Stimulated activated memory B cell treated with anti-CD40 and anti-IgM and Interleukin-4, amounts not matched to agents 10 μg/mL and 1 μg/mL and 100 μg/mL, for 72 hours (primary cell): ENCODE measurements around the gene CSNK1G1.
A peak's percentile ranks its signal among the peaks of the same experiment; 100 is the strongest.
"Not testable (repeated sequence)": the region's sequence is repeated elsewhere in the genome, so short reads cannot be mapped to it uniquely, and the experiment has no call there.

Experiments
- ATAC-seq: fragments of 150-1000 bp; cut with Tn5 transposase; 2 replicates; pipeline ENCODE4 v1.10.0; 2021
- H3K27ac Mint-ChIP-seq: one replicate; pipeline ENCODE4 v1.8.0; 2022; ENCODE audit warnings: mild to moderate bottlenecking, mixed read lengths
- H3K27me3 Mint-ChIP-seq: one replicate; pipeline ENCODE4 v1.8.0; 2022; ENCODE audit warnings: mixed read lengths
- H3K36me3 Mint-ChIP-seq: one replicate; pipeline ENCODE4 v1.8.0; 2022; ENCODE audit warnings: mixed read lengths
- H3K4me1 Mint-ChIP-seq: one replicate; pipeline ENCODE4 v1.8.0; 2022; ENCODE audit warnings: mixed read lengths
- H3K4me3 Mint-ChIP-seq: one replicate; pipeline ENCODE4 v1.8.0; 2022; ENCODE audit warnings: mild to moderate bottlenecking, moderate library complexity, mixed read lengths
- H3K9me3 Mint-ChIP-seq: one replicate; pipeline ENCODE4 v1.8.0; 2022; ENCODE audit warnings: mixed read lengths

CSNK1G1 gene

DNA sequence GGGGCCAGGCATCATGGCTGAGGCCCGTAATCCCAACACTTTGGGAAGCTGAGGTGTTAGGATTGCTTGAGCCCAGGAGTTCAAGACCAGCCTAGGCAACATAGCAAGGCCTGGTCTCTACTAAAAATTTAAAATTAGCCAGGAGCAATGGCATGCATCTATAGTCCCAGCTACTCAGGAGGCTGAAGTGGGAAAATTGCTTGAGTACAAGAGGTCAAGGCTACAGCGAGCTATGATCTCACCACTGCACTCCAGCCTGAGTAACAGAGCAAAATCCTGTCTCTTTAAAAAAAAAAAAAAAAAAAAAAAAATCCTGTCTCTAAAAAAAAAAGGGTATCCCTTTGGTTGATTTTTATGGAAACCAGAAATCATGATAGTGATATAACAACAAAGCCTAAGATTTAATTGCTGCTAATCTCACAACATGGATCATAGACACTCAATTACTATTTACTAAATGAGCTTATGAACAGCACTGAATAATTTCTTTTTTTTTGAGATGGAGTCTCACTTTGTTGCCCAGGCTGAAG lies 13.2 kb upstream of the CSNK1G1 start:
- no peaks in the 10 kb centered on the region for H3K4me1 Mint-ChIP-seq
- H3K9me3 Mint-ChIP-seq = no peaks in the 10 kb centered on the region
- no peaks in the 10 kb centered on the region for H3K27me3 Mint-ChIP-seq
- no peaks in the 10 kb centered on the region for H3K36me3 Mint-ChIP-seq
- H3K4me3 Mint-ChIP-seq = no peak overlapping the region
- ATAC-seq = no peak
- no peak overlapping the region for H3K27ac Mint-ChIP-seq

- no peak overlapping the region for H3K27ac Mint-ChIP-seq
- no peaks in the 10 kb centered on the region for H3K27me3 Mint-ChIP-seq
- no peaks in the 10 kb centered on the region for H3K36me3 Mint-ChIP-seq
- no peak overlapping the region for H3K4me3 Mint-ChIP-seq
- ATAC-seq = no peak
- no peaks in the 10 kb centered on the region for H3K9me3 Mint-ChIP-seq
- peaks cover 6% of the 10 kb centered on the region for H3K4me1 Mint-ChIP-seq
These were observed 5.3 kb upstream of the CSNK1G1 start for GRCh38 chr15:64361259-64361658.

GRCh38 chr15:64356710-64357040 lies 702 bp upstream of the CSNK1G1 start:
- no peak for ATAC-seq
- peaks cover 16% of the 10 kb centered on the region for H3K4me1 Mint-ChIP-seq
- H3K27ac Mint-ChIP-seq = peak overlapping the region; percentile 78
- H3K9me3 Mint-ChIP-seq = no peaks in the 10 kb centered on the region
- no peaks in the 10 kb centered on the region for H3K36me3 Mint-ChIP-seq
- H3K27me3 Mint-ChIP-seq = no peaks in the 10 kb centered on the region
- H3K4me3 Mint-ChIP-seq = peak overlapping the region; percentile 90

DNA sequence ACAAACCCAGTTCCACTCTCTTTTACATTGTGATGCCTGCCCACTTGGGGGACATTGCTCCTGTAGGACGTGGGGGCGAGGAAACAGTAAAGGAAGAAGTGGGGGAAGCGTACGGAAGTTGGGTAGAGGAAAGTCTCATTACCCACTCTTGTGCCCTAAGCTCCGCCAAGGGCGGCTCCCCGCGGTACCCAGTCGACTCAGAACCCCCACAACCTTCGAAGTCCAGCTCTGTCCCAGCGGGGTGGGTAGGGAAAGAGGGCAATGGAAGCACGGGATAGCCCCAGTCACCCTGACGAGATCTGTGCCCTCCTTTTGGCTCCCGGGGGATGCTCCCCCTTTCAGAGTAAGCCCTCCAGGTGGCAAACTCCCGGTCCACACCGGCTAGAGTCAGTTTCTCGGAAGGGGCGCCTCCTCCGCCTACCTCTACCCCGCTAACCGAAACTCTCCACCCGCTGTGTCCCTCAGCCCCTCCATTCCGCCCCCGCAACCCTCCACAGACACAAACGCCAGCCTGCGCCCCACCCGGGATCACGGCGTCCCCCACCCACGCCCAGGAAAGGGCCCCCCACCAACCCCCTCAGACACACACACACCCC lies 527 bp downstream of the CSNK1G1 start:
- Mint-ChIP-seq H3K4me3 (peak overlapping the region; percentile 90), H3K4me1 (peaks cover 16% of the 10 kb centered on the region), H3K27ac (peak overlapping the region; percentile 78), H3K27me3 (no peaks in the 10 kb centered on the region), H3K36me3 (no peaks in the 10 kb centered on the region), H3K9me3 (no peaks in the 10 kb centered on the region)
- peak; percentile 53 for ATAC-seq

GRCh38 chr15:64354688-64355344 lies 1.2 kb downstream of the CSNK1G1 start:
- Mint-ChIP-seq H3K4me3 (peak overlapping the region; percentile 90), H3K27me3 (no peaks in the 10 kb centered on the region), H3K9me3 (no peaks in the 10 kb centered on the region), H3K4me1 (peaks cover 16% of the 10 kb centered on the region), H3K36me3 (no peaks in the 10 kb centered on the region), H3K27ac (peak overlapping the region; percentile 78)
- no peak for ATAC-seq

DNA sequence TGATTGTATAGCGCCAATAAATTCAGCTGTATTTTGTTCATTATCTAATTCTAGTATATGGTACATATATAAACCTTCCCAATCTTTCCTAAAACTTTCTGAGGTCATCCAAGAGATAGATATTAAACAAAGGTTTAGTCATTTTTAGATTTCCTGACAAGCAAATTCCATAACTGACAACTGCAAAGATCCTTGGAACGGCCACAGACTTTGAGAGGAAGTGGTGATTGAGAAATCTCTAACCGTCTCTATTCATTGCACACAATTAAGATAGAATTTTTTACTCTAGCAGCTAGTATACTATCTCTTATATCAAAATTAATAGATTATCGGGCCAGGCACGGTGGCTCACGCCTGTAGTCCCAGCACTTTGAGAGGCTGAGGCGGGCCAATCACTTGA lies 4.7 kb downstream of the CSNK1G1 start:
- no peaks in the 10 kb centered on the region for H3K27me3 Mint-ChIP-seq
- no peak for ATAC-seq
- no peaks in the 10 kb centered on the region for H3K9me3 Mint-ChIP-seq
- H3K27ac Mint-ChIP-seq = no peak overlapping the region
- H3K4me3 Mint-ChIP-seq = no peak overlapping the region
- H3K36me3 Mint-ChIP-seq = peaks cover 30% of the 10 kb centered on the region
- H3K4me1 Mint-ChIP-seq = peaks cover 20% of the 10 kb centered on the region

DNA sequence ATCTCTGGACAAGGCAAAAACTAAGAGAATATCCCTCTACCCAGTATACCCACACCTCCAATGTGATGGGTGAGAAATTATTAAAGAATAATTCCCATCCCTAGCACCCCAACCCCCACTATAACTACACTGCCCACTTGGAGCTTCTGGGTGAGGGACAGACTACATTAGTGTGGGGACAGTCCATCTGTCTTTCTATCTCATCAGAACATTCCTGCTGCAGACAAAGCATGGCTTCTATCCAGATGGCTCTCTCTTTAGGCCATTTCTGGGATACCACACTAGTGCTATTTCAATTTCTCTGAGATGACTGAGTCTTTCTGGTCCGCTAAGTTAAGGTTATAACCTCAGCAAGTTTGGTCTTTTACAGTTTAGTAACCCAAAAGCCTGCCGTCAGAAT lies 6.6 kb downstream of the CSNK1G1 start:
- Mint-ChIP-seq H3K9me3 (no peaks in the 10 kb centered on the region), H3K4me3 (no peak overlapping the region), H3K4me1 (peaks cover 9% of the 10 kb centered on the region), H3K27me3 (no peaks in the 10 kb centered on the region), H3K36me3 (peaks cover 30% of the 10 kb centered on the region), H3K27ac (no peak overlapping the region)
- no peak for ATAC-seq

GRCh38 chr15:64348455-64348854 lies 7.5 kb downstream of the CSNK1G1 start:
- Mint-ChIP-seq H3K36me3 (peaks cover 33% of the 10 kb centered on the region), H3K27me3 (no peaks in the 10 kb centered on the region), H3K4me3 (no peak overlapping the region), H3K9me3 (no peaks in the 10 kb centered on the region), H3K27ac (no peak overlapping the region), H3K4me1 (peaks cover 10% of the 10 kb centered on the region)
- no peak for ATAC-seq

DNA sequence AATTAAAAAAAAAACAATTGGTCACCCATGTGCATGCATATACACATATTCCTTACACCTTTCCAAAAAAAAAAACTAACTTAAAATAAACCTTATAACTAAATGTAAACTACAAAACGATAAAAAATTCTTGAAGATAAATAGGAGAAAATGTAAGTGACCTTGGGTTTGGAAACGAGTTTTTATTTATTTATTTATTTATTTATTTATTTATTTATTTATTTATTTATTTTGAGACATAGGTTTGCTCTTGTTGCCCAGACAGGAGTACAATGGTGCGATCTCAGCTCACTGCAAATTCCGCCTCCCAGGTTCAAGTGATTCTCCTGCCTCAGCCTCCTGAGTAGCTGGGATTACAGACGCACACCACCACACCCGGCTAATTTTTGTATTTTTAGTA lies 9.7 kb downstream of the CSNK1G1 start:
- H3K27me3 Mint-ChIP-seq, H3K9me3 Mint-ChIP-seq, H3K27ac Mint-ChIP-seq, H3K4me3 Mint-ChIP-seq, ATAC-seq: not testable (repeated sequence)
- H3K36me3 Mint-ChIP-seq = peaks cover 52% of the 10 kb centered on the region
- H3K4me1 Mint-ChIP-seq = peaks cover 15% of the 10 kb centered on the region

DNA sequence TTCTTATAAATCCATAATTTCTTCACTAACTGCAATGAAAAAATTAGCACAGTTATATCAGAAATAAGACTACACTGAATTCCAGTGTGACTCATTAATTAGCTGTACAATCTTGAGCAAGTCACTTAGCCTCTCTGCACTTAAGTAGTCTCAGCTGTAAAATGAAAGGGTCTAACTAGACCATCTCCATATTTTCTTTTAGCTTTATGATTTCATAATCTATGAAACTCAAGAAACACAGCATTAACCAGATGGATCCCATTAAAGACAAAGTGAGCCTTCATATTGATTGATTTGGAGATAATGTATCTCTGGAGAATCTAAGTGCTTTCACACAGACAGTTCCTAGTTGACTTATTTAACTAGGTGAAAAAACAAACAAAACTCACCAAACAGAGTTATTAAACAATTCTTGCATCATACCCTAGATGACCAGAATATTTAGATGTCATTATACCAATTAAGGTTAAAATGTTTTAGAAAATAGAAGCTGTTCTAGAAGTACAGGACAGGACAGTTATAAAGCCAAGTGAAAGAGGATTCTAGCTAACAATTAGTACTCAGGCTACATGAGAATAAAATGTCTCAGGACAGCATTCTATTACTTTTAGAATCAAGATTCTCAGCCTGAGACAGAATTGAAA lies 11.2 kb downstream of the CSNK1G1 start:
- no peaks in the 10 kb centered on the region for H3K9me3 Mint-ChIP-seq
- no peak overlapping the region for H3K4me3 Mint-ChIP-seq
- H3K36me3 Mint-ChIP-seq = peaks cover 52% of the 10 kb centered on the region
- no peak overlapping the region for H3K27ac Mint-ChIP-seq
- peaks cover 15% of the 10 kb centered on the region for H3K4me1 Mint-ChIP-seq
- H3K27me3 Mint-ChIP-seq = no peaks in the 10 kb centered on the region
- no peak for ATAC-seq

DNA sequence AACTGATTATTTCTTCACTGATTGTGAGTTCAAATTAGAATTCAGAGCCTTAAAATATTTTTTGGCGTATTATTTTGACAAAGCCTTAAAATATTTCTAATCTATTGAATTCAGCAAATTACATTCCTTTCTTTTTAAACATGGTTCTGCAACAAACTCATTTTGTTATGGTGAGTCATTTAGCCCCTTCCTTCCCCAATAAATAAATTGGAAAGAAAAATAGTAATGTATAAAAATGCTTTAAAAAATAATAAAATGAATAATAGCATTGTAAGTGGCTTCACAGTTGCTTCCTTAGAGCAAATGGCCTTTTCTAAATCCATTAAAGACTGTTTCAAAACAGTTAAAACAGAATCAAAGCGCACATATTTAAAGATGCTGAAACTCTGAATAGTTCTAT lies 12.1 kb downstream of the CSNK1G1 start:
- Mint-ChIP-seq H3K4me3 (no peak overlapping the region), H3K27me3 (no peaks in the 10 kb centered on the region), H3K4me1 (peaks cover 15% of the 10 kb centered on the region), H3K9me3 (no peaks in the 10 kb centered on the region), H3K36me3 (peaks cover 48% of the 10 kb centered on the region), H3K27ac (no peak overlapping the region)
- no peak for ATAC-seq

GRCh38 chr15:64343222-64343621 lies 12.8 kb downstream of the CSNK1G1 start:
- Mint-ChIP-seq H3K27me3 (no peaks in the 10 kb centered on the region), H3K9me3 (no peaks in the 10 kb centered on the region), H3K4me1 (peaks cover 15% of the 10 kb centered on the region), H3K27ac (no peak overlapping the region), H3K36me3 (peaks cover 45% of the 10 kb centered on the region), H3K4me3 (no peak overlapping the region)
- ATAC-seq = no peak

DNA sequence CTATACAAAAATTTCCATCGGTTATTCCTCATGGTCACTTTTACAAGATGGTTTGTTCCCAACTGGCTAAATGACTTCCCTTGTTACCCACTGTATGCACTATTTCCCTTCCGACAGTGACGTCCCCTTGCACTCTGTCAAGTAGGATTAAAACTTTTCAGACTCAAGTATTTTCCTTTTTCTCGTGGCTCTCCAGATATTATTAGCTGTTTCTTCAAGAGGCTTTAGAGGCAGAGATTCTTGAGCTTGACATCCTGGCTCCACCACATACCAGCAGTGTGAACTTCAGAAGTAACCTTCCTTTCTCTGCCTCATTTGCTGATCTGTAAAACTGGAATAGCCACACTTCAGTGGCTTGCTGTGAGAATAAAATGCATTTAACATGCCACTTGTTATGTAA lies 14.0 kb downstream of the CSNK1G1 start:
- peaks cover 6% of the 10 kb centered on the region for H3K4me1 Mint-ChIP-seq
- H3K9me3 Mint-ChIP-seq = no peaks in the 10 kb centered on the region
- no peak for ATAC-seq
- peaks cover 34% of the 10 kb centered on the region for H3K36me3 Mint-ChIP-seq
- H3K27ac Mint-ChIP-seq = no peak overlapping the region
- H3K4me3 Mint-ChIP-seq = no peak overlapping the region
- H3K27me3 Mint-ChIP-seq = no peaks in the 10 kb centered on the region

DNA sequence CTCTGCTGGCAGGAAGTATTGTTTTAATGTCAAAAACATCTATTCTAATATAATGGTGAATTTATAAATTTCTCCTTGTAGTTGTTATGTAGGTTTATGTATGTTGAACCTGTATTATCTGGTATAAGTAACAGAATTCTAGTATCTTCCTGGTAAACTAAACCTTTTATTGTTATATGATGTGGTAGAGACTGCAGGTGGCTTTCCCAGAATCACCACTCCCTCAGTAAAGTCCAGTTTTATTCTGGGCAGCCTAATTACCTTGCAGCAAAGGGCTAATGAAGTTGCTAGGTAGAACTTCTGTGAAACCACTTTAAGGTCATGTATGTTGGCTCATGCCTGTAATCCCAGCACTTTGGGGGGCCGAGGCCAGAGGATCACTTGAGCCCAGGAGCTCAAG lies 15.6 kb downstream of the CSNK1G1 start:
- Mint-ChIP-seq H3K27me3 (no peaks in the 10 kb centered on the region), H3K4me3 (no peak overlapping the region), H3K4me1 (peaks cover 6% of the 10 kb centered on the region), H3K36me3 (peaks cover 28% of the 10 kb centered on the region), H3K27ac (no peak overlapping the region), H3K9me3 (no peaks in the 10 kb centered on the region)
- no peak for ATAC-seq

GRCh38 chr15:64337761-64338160 lies 18.2 kb downstream of the CSNK1G1 start:
- Mint-ChIP-seq H3K27ac (no peak overlapping the region), H3K9me3 (no peaks in the 10 kb centered on the region), H3K4me3 (no peak overlapping the region), H3K4me1 (peaks cover 7% of the 10 kb centered on the region), H3K27me3 (no peaks in the 10 kb centered on the region), H3K36me3 (peaks cover 25% of the 10 kb centered on the region)
- no peak for ATAC-seq
